ENCODE measurements around the gene MITF. TPM values are rescaled to one million over a fixed set of nuclear protein-coding genes. Genes with fewer than 3 reads are reported as not detected.

The MITF gene
- total RNA-seq, 1 donor, result 11.6 TPM

- H3K36me3 ChIP-seq (ENCODE audit: insufficient read depth, low read length), result no peaks in the 10 kb centered on the region
- H3K4me2 ChIP-seq (ENCODE audit: insufficient read depth, low read length), result no peak overlapping the region
- no peaks in the 10 kb centered on the region for H3K79me2 ChIP-seq (ENCODE audit: insufficient read depth, low read length)
- no peaks in the 10 kb centered on the region for H3K4me1 ChIP-seq (ENCODE audit: insufficient read depth, low read length)
- no peak overlapping the region for H2AFZ ChIP-seq (ENCODE audit: low read length)
- no peak overlapping the region for H3K27ac ChIP-seq (ENCODE audit: low read depth, low read length)
- no peaks in the 10 kb centered on the region for H3K9me3 ChIP-seq (ENCODE audit: low read depth, low read length)
- no peak overlapping the region for H3K4me3 ChIP-seq (ENCODE audit: insufficient read depth, low read length)
- no peaks in the 10 kb centered on the region for H3K27me3 ChIP-seq (ENCODE audit: insufficient read depth, low read length)
- peaks cover 3% of the 10 kb centered on the region for H4K20me1 ChIP-seq (ENCODE audit: insufficient read depth, low read length)
- no peak for DNase-seq (ENCODE audit: insufficient read length, low spot score, missing footprints)
- TF ChIP-seq CTCF (IDR thresholded peaks at IDR 0.05; ENCODE audit: extremely low read depth, low read depth, low read length), result no peak
These were observed 156.8 kb downstream of the MITF start for GRCh38 chr3:69896095-69896494.

- DNase-seq (ENCODE audit: insufficient read length, low spot score, missing footprints), result no peak
- Histone ChIP-seq H3K36me3 (ENCODE audit: insufficient read depth, low read length) (no peaks in the 10 kb centered on the region), H3K27ac (ENCODE audit: low read depth, low read length) (no peak overlapping the region), H3K4me1 (ENCODE audit: insufficient read depth, low read length) (no peaks in the 10 kb centered on the region), H4K20me1 (ENCODE audit: insufficient read depth, low read length) (peaks cover 3% of the 10 kb centered on the region), H3K9me3 (ENCODE audit: low read depth, low read length) (no peaks in the 10 kb centered on the region), H3K79me2 (ENCODE audit: insufficient read depth, low read length) (no peaks in the 10 kb centered on the region), H2AFZ (ENCODE audit: low read length) (no peak overlapping the region), H3K27me3 (ENCODE audit: insufficient read depth, low read length) (no peaks in the 10 kb centered on the region), H3K4me2 (ENCODE audit: insufficient read depth, low read length) (no peak overlapping the region), H3K4me3 (ENCODE audit: insufficient read depth, low read length) (no peak overlapping the region)
- no peak for TF ChIP-seq CTCF (IDR thresholded peaks at IDR 0.05; ENCODE audit: extremely low read depth, low read depth, low read length)
These were observed 161.1 kb downstream of the MITF start for GRCh38 chr3:69900331-69900730.

- Histone ChIP-seq H3K4me1 (ENCODE audit: insufficient read depth, low read length) (no peaks in the 10 kb centered on the region), H3K36me3 (ENCODE audit: insufficient read depth, low read length) (no peaks in the 10 kb centered on the region), H3K4me2 (ENCODE audit: insufficient read depth, low read length) (no peak overlapping the region), H2AFZ (ENCODE audit: low read length) (no peak overlapping the region), H3K9me3 (ENCODE audit: low read depth, low read length) (no peaks in the 10 kb centered on the region), H4K20me1 (ENCODE audit: insufficient read depth, low read length) (no peaks in the 10 kb centered on the region), H3K79me2 (ENCODE audit: insufficient read depth, low read length) (no peaks in the 10 kb centered on the region), H3K4me3 (ENCODE audit: insufficient read depth, low read length) (no peak overlapping the region), H3K27me3 (ENCODE audit: insufficient read depth, low read length) (no peaks in the 10 kb centered on the region), H3K27ac (ENCODE audit: low read depth, low read length) (no peak overlapping the region)
- no peak for DNase-seq (ENCODE audit: insufficient read length, low spot score, missing footprints)
- TF ChIP-seq CTCF (IDR thresholded peaks at IDR 0.05; ENCODE audit: extremely low read depth, low read depth, low read length), result no peak
These were observed 162.5 kb downstream of the MITF start for GRCh38 chr3:69901802-69902201.

- Histone ChIP-seq H3K79me2 (ENCODE audit: insufficient read depth, low read length) (no peaks in the 10 kb centered on the region), H3K4me1 (ENCODE audit: insufficient read depth, low read length) (no peaks in the 10 kb centered on the region), H3K4me2 (ENCODE audit: insufficient read depth, low read length) (no peak overlapping the region), H3K9me3 (ENCODE audit: low read depth, low read length) (no peaks in the 10 kb centered on the region), H4K20me1 (ENCODE audit: insufficient read depth, low read length) (no peaks in the 10 kb centered on the region), H3K4me3 (ENCODE audit: insufficient read depth, low read length) (no peak overlapping the region), H3K27me3 (ENCODE audit: insufficient read depth, low read length) (no peaks in the 10 kb centered on the region), H3K27ac (ENCODE audit: low read depth, low read length) (no peak overlapping the region), H3K36me3 (ENCODE audit: insufficient read depth, low read length) (no peaks in the 10 kb centered on the region), H2AFZ (ENCODE audit: low read length) (no peak overlapping the region)
- no peak for TF ChIP-seq CTCF (IDR thresholded peaks at IDR 0.05; ENCODE audit: extremely low read depth, low read depth, low read length)
- no peak for DNase-seq (ENCODE audit: insufficient read length, low spot score, missing footprints)
These were observed 163.1 kb downstream of the MITF start for GRCh38 chr3:69902386-69902785.

All from osteoblast (primary cell).